K562 (cell line): ENCODE measurements around the gene TOM1L2. TPM values are rescaled to one million over a fixed set of nuclear protein-coding genes. Genes with fewer than 3 reads are reported as not detected.

Experiments used
- ATAC-seq: fragments of 200-7000 bp; cut with Tn5 transposase; 3 replicates; pipeline ENCODE4 v1.9.1; 2020; ENCODE audit warnings: moderate library complexity
- BruUV-seq: library from RNA; stranded (reverse); fragments of 400-500 nt; replicated peaks from 2 replicates; lab custom pipeline; 2021; lab: Mats Ljungman, UMichigan
- CTCF ChIA-PET: fragments of 300-600 bp; formaldehyde crosslinking; extraction: SDS; loops from one replicate; lab custom pipeline; 2021; ENCODE audit warnings: low intra/inter-chr PET ratio; lab: Yijun Ruan, JAX
- POLR2A ChIA-PET: fragments of 300-600, 350-650 bp; sonication (Branson Sonifier 250); formaldehyde crosslinking; extraction: SDS; loops from one replicate; lab custom pipeline; 2021; ENCODE audit warnings: antibody characterized with exemption, inconsistent platforms; lab: Yijun Ruan, JAX
- DNase-seq, 4 experiments: peaks; one replicate each; pipeline versions ENCODE4 v3.0.0 to v3.0.0-alpha.2; 2011 to 2018; ENCODE audit warnings: low spot score in 3 of 4, mixed read lengths in 3 of 4; ENCODE audit errors: extremely low read depth in 1 of 4
- FAIRE-seq: peaks from 2 replicates; lab custom pipeline; 2011; peaks lifted over from hg19 to GRCh38; lab: Jason Lieb, UNC
- H2AFZ ChIP-seq: 2 replicates; pipeline ENCODE4 v1.6.0; 2011; ENCODE audit warnings: low read depth, low read length, control low read depth, inconsistent platforms
- H3K27ac ChIP-seq: fragments of 200-600 bp; 3 replicates; pipeline ENCODE4 v1.8.0; 2011; ENCODE audit warnings: low read depth, mild to moderate bottlenecking, control low read depth, inconsistent platforms, low read length, moderate library complexity, mixed read lengths; ENCODE audit errors: extremely low read depth
- H3K27me3 ChIP-seq, 2 experiments: fragments of 300-600 bp in 1 of 2; 2 replicates in 1 of 2; 3 replicates in 1 of 2; pipeline versions ENCODE4 v1.6.0 to v1.8.0; 2011; ENCODE audit warnings: inconsistent platforms in 2 of 2, low read length in 2 of 2, mild to moderate bottlenecking in 1 of 2, mixed read lengths in 1 of 2, moderate library complexity in 1 of 2; ENCODE audit not compliant: control insufficient read depth in 2 of 2, insufficient read depth in 2 of 2
- H3K36me3 ChIP-seq: fragments of 300-600 bp; 3 replicates; pipeline ENCODE4 v1.8.0; 2011; ENCODE audit warnings: mild to moderate bottlenecking, low read length, inconsistent platforms; ENCODE audit not compliant: control insufficient read depth, insufficient read depth
- H3K4me1 ChIP-seq, 2 experiments: fragments of 200-600 bp in 1 of 2; replicated peaks in 1 of 2; 2 replicates in 1 of 2; 3 replicates in 1 of 2; pipeline versions ENCODE4 v1.5.1 to v1.8.0; 2011; ENCODE audit warnings: inconsistent platforms in 2 of 2, low read length in 2 of 2, mild to moderate bottlenecking in 1 of 2, mixed read lengths in 1 of 2, moderate library complexity in 1 of 2; ENCODE audit not compliant: control insufficient read depth in 2 of 2, insufficient read depth in 2 of 2
- H3K4me2 ChIP-seq: 2 replicates; pipeline ENCODE4 v1.6.1; 2011; ENCODE audit warnings: low read length, control low read depth, inconsistent platforms, mixed read lengths; ENCODE audit not compliant: insufficient read depth
- H3K4me3 ChIP-seq: fragments of 200-600 bp; sonication (generic), shearing (Covaris generic); 2 replicates; pipeline ENCODE4 v1.5.1; 2016; ENCODE audit warnings: control low read depth, inconsistent platforms
- H3K79me2 ChIP-seq: fragments of 200-600 bp; 3 replicates; pipeline ENCODE4 v1.8.0; 2011; ENCODE audit warnings: low read length, inconsistent platforms; ENCODE audit not compliant: control insufficient read depth, insufficient read depth
- H3K9ac ChIP-seq, 2 experiments: 2 replicates each; pipeline versions ENCODE4 v1.6.0 to v1.6.1; 2011; ENCODE audit warnings: low read depth in 2 of 2, low read length in 2 of 2, control low read depth in 1 of 2, inconsistent platforms in 1 of 2, mild to moderate bottlenecking in 1 of 2, mixed read lengths in 1 of 2; ENCODE audit not compliant: insufficient read depth in 1 of 2
- H3K9me1 ChIP-seq: one replicate; pipeline ENCODE4 v1.6.0; 2011; ENCODE audit warnings: inconsistent platforms, mild to moderate bottlenecking, low read length, moderate library complexity; ENCODE audit not compliant: control insufficient read depth, insufficient read depth
- H3K9me3 ChIP-seq: replicated peaks from 2 replicates; pipeline ENCODE4 v1.5.1; 2011; ENCODE audit warnings: low read depth, low read length, inconsistent platforms; ENCODE audit not compliant: control insufficient read depth, insufficient read depth
- H4K20me1 ChIP-seq: replicated peaks from 2 replicates; pipeline ENCODE4 v1.6.1; 2011; ENCODE audit warnings: low read length, inconsistent platforms, mixed read lengths; ENCODE audit not compliant: control insufficient read depth, insufficient read depth
- CEBPG ChIP-seq, 3 experiments: fragments of 200-800 bp in 1 of 3; sonication (Bioruptor generic) in 1 of 3; sonication (generic) in 1 of 3; formaldehyde crosslinking in 1 of 3; IDR thresholded peaks in 2 of 3; conservative IDR thresholded peaks in 1 of 3; 2 replicates each; pipeline versions ENCODE4 v1.6.1 to v1.8.0; 2016 to 2022; ENCODE audit warnings: missing compliant biosample characterization in 2 of 3, missing genetic modification characterization in 2 of 3, mild to moderate bottlenecking in 1 of 3, missing genetic modification reagents in 1 of 3
- CREB5 ChIP-seq: fragments of 250-450 bp; sonication (Bioruptor Pico); IDR thresholded peaks from 2 replicates; pipeline ENCODE4 v1.5.0; 2020; ENCODE audit warnings: mild to moderate bottlenecking
- DNMT1 ChIP-seq: fragments of 450-650 bp; IDR thresholded peaks from 2 replicates; pipeline ENCODE4 v1.6.1; 2016; ENCODE audit warnings: antibody characterized with exemption, mild to moderate bottlenecking
- HNRNPL ChIP-seq: fragments of 200-400 bp; formaldehyde crosslinking; IDR thresholded peaks from 2 replicates; pipeline ENCODE4 v1.6.1; 2017; ENCODE audit warnings: low read depth, mild to moderate bottlenecking, low read length
- MLX ChIP-seq, 2 experiments: fragments of 450-650 bp in 1 of 2; sonication (generic) in 1 of 2; formaldehyde crosslinking; conservative IDR thresholded peaks; 2 replicates each; pipeline versions ENCODE4 v1.4.0 to v1.8.1; 2020 to 2022; ENCODE audit warnings: mild to moderate bottlenecking in 1 of 2, missing genetic modification reagents in 1 of 2
- NCOA1 ChIP-seq: fragments of 450-650 bp; IDR thresholded peaks from 2 replicates; pipeline ENCODE4 v1.6.1; 2016; ENCODE audit warnings: low read depth
- NFYB ChIP-seq: IDR thresholded peaks from 2 replicates; pipeline ENCODE4 v1.6.1; 2011; ENCODE audit warnings: mild to moderate bottlenecking, moderate library complexity; ENCODE audit not compliant: insufficient read length; ENCODE audit errors: extremely low read depth
- PCBP1 ChIP-seq: fragments of 200-400 bp; formaldehyde crosslinking; IDR thresholded peaks from 2 replicates; pipeline ENCODE4 v1.6.1; 2018; ENCODE audit warnings: mild to moderate bottlenecking, low read depth, low read length; ENCODE audit not compliant: poor library complexity, severe bottlenecking
- PHB2 ChIP-seq: fragments of 450-650 bp; IDR thresholded peaks from 2 replicates; pipeline ENCODE4 v1.6.1; 2017; ENCODE audit warnings: low read depth
- TAF1 ChIP-seq: IDR thresholded peaks from 2 replicates; pipeline ENCODE4 v1.6.1; 2011; ENCODE audit warnings: mild to moderate bottlenecking, low read length, moderate library complexity; ENCODE audit not compliant: insufficient read depth, control insufficient read depth, severe bottlenecking; ENCODE audit errors: extremely low read depth
- ZNF764 ChIP-seq: fragments of 250-450 bp; sonication (Bioruptor Pico); IDR thresholded peaks from 2 replicates; pipeline ENCODE4 v1.4.0; 2020; ENCODE audit warnings: low read depth, mild to moderate bottlenecking, moderate library complexity
- WGBS: fragments of 100-300 bp; shearing (Covaris generic); methylation state at CpG from one replicate; pipeline ENCODE4 v1.1.6; 2016; ENCODE audit warnings: low coverage, mixed read lengths; ENCODE audit not compliant: insufficient coverage; ENCODE audit errors: missing lambda C conversion rate; 5-methylcytosine and 5-hydroxymethylcytosine counted together
- in situ Hi-C: fragments of 300-500 bp; cut with MboI; formaldehyde crosslinking; loops from 4 replicates; pipeline ENCODE4 v1.15.0; 2018; ENCODE audit warnings: inconsistent platforms, mixed read lengths
- intact Hi-C: fragments of 100-400 bp; cut with micrococcal nuclease; formaldehyde crosslinking; loops from 2 replicates; pipeline ENCODE4 v1.14.2; 2022
- polyA plus RNA-seq, 8 experiments: library from polyadenylated mRNA; depleted of rRNA in 4 of 8; stranded (reverse) in 5 of 8; unstranded in 3 of 8; fragments of >200 nt; fragmentation: Nextera tagmentation in 2 of 8; fragmentation: Illumina TruSeq in 1 of 8; extraction: Ambion mirVana in 2 of 8; extraction: Trizol in 1 of 8; gene quantifications; 2 replicates each; pipeline versions ENCODE4 v1.2.1 to v1.2.3, GENCODE V29; 2011 to 2014; ENCODE audit warnings: inconsistent platforms in 1 of 8, missing spikeins in 1 of 8
- total RNA-seq, 7 experiments: library from RNA; depleted of rRNA in 6 of 7; stranded (reverse); fragments of >200 nt in 6 of 7; fragmentation: Illumina TruSeq in 2 of 7; extraction: Trizol in 2 of 7; gene quantifications; 2 replicates each; pipeline versions ENCODE4 v1.2.1 to v1.2.3, GENCODE V29; 2011 to 2021; ENCODE audit warnings: low replicate concordance in 1 of 7

Gene TOM1L2
- total and polyA plus RNA-seq, 9 of the 15 experiments (the other 6 are each of a cell fraction or from before 2014, with no cell fraction given), result 0.07 to 6.0 (median 2.5) TPM

- POLR2A ChIA-PET, result no interaction called here
Measured at GRCh38 chr17:17866897-17867296, 105.3 kb downstream of the TOM1L2 start.

More at GRCh38 chr17:17866897-17867296, 105.3 kb downstream of the TOM1L2 start:
- H3K9me3 ChIP-seq, result no peaks in the 10 kb centered on the region
- no peak for DNase-seq
- H3K4me1 ChIP-seq, result peaks cover 0 to 3% of the 10 kb centered on the region in 2 experiments; a peak in 1 of 5 replicates
- no peaks in the 10 kb centered on the region for H3K9me1 ChIP-seq
- TF ChIP-seq TAF1 (no peak), HNRNPL (no peak), NCOA1 (no peak), MLX (CRISPR knock-in tag; conservative IDR thresholded peaks at IDR 0.05) (no peak), CREB5 (CRISPR knock-in tag) (no peak), PHB2 (no peak), PCBP1 (no peak), CEBPG (CRISPR knock-in tag; IDR thresholded peaks at IDR 0.05) (no peak), CEBPG (tag; conservative IDR thresholded peaks at IDR 0.05 in 1 of 2, IDR thresholded peaks at IDR 0.05 in 1 of 2) (no peak), DNMT1 (no peak), ZNF764 (no peak), NFYB (no peak)
- no peak overlapping the region for H2AFZ ChIP-seq
- WGBS, result 42% methylated on average over 3 of the region's 4 CpGs
- no peak for ATAC-seq
- H3K4me2 ChIP-seq, result no peak overlapping the region
- H3K9ac ChIP-seq, result no peak overlapping the region; a peak in 1 of 4 replicates
- FAIRE-seq, result no peak
- CTCF ChIA-PET, result no interaction called here
- in situ Hi-C loops (no loop called here), intact Hi-C loops (no loop called here)
- no peaks in the 10 kb centered on the region for H3K79me2 ChIP-seq
- no TSS peak for BruUV-seq
- no peaks in the 10 kb centered on the region for H4K20me1 ChIP-seq
- H3K27me3 ChIP-seq, result no peaks in the 10 kb centered on the region
- H3K36me3 ChIP-seq, result no peaks in the 10 kb centered on the region
- no peak overlapping the region for H3K27ac ChIP-seq
- no peak overlapping the region for H3K4me3 ChIP-seq
